Iris pigment epithelial cell (primary cell): ENCODE measurements around the gene PHC3.
A peak's percentile ranks its signal among the peaks of the same experiment; 100 is the strongest.
"Not testable (repeated sequence)": the region's sequence is repeated elsewhere in the genome, so short reads cannot be mapped to it uniquely, and the experiment has no call there.

ENCODE experiments used
- DNase-seq: peaks from one replicate; pipeline ENCODE4 v3.0.0-alpha.2; 2011; ENCODE audit warnings: low read depth

Gene PHC3

DNA sequence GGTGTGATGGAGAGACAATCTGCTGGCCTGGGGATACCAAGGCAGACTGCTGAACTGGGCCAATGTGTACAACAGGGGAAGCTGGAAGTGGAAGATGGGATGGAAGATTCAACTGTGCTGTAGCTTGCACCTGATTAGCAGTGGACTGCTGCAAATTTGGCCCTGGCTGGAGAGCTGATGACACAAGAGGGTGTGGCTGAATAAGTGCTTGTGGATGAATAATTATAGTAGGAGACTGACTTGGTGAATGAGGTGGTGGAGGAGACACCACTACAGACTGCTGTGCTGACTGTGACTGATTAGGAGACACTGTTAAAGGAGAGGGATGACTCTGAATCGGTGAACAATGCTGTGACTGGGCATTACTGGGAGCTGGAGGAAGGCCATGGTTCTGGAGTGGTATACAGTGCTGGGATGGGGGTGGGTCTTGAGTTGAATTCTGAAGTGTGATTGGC is 52.5 kb downstream of the PHC3 start:
- DNase-seq: peak; percentile 14

DNA sequence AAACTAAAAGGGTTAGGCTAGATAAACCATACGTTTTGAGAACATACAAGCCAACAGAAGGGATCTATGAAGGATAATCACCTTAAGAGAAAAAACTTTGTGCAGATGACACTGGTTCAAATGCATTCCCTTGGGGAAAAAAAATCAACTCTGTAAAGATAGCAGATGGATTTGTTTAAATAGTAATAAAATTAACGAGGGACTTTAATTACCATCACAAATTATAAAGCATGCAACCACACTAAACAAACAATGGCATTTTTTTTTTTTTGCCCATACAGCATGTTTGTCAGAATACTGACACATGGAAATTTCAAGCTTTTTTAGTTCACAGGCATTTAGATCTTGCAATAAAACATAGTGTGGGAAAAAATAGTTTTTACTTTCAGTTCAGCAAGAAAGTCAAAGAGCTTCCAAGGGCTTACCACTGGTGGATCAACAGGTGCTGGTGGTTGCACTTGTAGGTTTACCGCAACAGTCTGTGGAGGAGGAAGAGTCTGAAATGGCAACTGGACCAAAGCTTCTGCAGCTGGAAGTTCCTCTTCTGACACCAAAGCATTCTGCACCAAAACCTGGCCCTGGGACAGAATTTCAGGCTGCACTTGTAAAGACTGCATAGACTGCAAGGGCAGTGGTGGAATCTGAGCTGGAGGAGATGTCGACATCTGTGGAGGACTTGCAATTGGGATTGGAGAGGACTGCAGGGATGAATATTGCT is 53.1 kb downstream of the PHC3 start:
- no peak for DNase-seq

DNA sequence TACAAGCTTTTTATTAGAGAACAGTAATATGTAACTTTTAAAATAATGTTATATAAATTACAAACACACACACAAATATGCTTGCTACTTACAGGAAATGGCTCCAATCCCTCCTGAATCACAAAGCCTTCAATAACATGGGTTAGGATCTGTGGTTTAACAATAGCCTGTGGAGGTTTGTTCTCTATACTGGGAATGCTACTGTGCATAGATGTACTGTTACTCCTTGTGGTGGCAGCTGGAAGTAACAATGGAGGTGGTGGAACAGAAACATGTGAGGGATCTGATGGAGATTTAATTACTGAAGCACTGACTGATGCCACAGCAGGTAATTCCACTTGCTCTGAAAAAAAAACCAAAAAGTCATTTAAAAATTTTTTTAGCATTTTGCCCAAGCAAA is 64.4 kb downstream of the PHC3 start:
- peak; percentile 20 for DNase-seq

DNA sequence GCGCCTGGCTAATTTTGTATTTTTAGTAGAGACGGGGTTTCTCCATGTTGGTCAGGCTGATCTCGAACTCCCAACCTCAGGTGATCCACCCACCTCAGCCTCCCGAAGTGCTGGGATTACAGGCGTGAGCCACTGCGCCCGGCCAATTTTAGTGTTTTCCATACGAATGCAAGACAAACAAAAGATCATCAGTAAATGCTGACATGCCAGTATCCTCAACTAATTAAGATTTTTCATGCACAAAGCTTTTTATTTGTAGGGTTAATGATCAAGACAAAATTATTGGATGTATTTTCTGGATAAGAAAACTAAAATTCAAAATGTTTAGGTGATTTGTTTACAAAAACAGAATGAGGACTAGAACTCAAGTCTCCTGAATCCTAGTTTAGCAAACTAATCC is 67.4 kb downstream of the PHC3 start:
- not testable (repeated sequence) for DNase-seq

DNA sequence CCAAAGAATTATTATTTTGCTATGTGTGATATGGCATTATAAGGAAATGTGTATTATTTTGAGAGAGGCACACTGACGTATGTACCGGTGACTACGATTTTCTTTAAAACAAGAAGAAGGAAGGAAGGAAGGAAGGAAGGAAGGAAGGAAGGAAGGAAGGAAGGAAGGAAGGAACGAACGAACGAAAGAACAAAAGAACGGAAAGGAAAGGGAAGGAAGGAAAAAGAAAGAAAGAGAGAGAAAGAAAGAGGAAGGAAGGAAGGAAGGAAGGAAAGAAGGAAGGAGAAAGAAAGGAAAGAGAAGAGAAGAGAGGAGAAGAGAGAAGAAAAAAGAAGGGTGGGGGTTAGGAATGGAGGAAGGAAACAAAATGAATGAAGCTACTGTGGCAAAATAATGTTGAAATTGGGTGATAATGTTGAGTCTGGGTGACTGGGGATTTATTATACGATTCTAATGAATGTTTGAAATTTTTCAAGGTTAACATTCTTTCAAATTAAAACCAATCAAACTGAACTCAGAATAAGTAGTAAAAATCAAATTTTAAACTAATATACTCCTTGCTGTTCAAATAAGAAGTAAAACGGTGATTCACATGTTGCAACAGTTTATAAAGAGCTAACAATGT is 70.3 kb downstream of the PHC3 start:
- DNase-seq: no peak

DNA sequence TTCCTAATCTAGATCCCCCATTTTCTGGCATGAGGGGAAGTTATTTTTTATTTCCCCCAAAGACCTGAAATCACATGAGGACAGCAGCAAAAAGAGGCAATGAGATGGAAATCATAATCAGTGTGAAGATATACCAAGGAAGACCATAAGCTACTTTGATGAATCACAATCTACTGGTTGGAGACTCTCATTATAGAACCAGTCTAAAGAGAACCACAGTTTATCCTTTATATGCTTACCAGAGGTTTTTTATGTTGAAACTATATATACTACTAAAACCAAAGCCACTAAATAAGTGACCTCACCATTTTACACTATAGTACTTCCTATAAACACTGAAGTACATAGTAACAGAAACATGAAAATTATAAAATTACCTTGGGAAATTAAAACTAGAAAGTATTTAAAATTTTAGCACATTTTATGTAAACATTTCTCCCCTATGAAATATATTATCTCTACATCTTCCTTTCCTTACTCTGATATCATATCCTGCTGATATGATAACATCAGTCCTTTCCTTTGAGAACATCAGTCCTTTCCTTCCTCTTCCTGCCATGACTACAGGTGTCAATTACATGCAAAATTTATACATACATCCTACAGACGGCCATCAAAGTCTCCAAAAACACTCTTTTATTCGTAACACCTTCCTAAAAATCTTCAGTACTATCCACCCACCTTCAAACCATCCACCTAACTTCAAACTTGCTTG is 71.8 kb downstream of the PHC3 start:
- no peak for DNase-seq

DNA sequence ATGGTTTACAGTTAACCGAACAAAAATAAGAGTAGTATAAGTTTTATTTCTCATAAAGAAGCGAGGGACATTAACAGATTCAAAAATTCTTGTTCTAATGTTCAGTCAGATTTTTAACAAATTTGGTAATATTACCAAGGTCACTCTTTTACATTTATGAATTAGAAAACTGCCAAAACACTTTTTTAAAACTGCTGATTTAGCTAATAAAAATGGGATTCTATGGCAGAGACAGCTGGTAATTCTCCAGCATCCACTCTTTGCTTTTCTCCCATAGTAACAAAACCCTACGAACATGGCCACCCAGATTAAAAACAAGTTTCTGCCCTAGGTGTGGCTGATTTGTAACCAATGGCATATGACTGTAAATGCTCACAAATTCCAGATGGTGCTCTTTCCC is 72.6 kb downstream of the PHC3 start:
- DNase-seq: no peak

DNA sequence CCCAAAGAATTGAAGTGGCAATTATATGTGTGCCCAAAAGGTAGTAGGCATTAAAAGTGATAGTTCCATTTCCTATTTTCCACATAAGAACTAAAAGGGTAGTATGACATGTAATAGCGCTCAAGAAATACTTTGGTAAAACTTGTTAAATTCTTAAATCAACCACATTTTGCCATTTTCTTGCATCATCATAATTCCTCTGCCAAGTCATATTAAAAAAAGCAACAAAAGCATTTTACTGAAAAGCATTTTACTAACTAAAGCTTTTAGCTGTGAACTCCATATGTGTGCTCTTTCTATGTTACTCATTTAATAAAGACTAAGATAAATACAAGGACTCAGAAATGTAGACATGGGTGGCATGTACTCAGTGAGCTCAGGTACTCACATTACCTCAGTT is 73.6 kb downstream of the PHC3 start:
- peak; percentile 40 for DNase-seq

DNA sequence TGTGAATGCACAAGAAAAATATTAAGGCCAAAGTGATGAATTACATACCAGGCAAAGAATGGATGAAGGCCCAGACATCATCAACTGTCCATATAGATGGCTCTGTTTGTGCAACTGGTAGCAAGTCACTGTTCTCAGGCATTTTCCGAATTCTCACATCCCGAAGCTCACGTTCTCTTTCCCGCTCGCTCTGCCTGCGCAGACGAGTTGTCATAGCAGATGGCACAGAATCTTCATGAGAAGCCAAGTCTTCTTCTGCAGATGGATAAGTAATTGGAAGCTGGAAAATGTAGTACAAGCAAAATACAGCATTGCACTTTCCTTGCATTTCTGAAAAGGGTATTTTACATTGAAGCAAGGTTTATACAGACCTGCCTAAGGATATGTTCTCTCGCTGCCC is 79.1 kb downstream of the PHC3 start:
- DNase-seq: no peak

DNA sequence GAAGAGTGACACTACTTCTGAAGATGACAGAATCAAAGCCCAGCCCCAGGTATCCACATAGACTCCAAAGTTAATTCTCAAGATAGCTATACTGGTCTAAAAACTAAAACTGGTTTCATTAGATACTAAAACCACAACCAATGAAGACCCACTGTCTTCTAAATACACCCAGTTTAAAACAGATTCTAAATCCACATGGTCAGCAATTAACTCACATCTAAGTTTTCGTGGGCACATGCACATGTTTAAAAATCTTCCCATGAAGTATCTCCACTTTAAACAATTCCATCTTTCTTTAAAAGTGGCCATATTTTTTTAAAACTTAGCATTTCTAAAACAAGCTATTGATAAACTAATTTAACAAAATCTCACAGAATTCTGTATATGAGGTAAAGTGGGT is 80.6 kb downstream of the PHC3 start:
- no peak for DNase-seq

DNA sequence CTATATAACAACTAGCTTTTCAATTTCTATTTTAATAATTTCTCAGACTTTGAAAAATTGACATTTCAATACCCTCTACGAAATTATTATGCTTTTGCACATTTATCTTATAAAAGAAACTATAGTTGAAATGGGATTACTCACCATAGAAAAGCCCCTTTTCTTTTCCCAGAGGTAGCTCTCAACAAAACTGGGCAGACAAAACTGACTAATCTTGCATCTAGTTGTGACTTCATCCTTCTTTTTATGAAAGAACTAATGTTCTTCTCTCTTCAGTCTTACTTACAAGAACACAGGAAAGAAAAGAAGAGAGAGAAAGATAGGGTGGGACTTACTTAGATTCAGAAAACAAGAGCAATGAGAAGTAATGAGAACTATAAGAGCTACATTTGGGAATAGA is 82.8 kb downstream of the PHC3 start:
- peak; percentile 5 for DNase-seq

DNA sequence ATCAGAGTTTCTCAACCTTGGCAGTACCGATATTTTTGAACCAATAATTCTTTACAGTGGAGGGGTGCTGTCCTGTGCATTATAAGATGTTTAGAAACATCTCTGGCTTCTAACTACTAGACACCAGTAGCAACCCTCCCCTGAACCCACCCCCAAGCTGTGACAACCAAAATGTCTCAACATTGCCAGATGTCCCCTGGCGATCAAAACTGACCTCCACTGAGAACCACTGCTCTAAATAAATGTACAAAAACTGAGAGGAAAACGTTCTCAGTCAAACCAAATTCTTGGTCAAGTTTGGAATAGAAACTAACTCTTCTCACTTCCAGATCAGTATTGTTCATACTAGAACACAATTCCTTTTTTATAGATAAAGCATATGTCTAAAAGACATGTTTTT is 85.2 kb downstream of the PHC3 start:
- DNase-seq: no peak

DNA sequence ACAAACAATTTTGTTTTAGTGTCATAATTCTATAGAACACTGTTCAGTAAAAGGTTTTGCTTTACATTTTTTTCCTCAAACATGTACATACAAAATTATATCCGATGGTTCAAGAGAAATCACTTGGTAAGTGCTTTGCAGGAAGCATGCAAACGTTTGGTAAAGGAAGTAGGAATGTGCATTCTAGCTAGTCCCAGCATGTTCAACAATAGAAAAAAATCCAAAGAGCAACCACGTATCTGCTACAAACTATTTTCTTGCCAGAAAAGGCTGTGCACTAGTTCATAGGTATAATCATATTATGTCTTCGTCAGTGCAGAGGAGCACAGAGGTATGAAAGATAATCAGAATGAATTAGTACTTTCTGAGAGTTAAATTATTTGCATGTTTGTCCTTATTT is 85.8 kb downstream of the PHC3 start:
- DNase-seq: no peak

DNA sequence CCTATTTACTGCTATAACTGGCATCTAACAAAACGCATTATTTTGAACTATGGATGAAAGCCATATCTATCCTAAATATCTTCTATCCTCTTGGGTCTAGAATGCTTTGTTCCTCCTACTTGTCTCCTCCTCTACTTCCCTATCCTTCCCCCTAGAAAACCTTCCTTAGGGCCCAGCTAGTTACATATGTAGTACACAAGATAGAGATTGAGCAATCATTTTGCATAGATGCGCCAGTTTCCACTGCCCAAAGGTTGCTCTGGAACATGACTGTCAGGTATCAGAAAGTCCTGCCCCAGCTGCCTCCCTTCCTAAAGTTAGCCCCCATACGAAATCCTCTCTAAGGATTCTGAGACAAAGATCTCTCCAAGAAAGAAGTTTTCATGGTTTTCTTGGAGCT is 88.6 kb downstream of the PHC3 start:
- DNase-seq: no peak

DNA sequence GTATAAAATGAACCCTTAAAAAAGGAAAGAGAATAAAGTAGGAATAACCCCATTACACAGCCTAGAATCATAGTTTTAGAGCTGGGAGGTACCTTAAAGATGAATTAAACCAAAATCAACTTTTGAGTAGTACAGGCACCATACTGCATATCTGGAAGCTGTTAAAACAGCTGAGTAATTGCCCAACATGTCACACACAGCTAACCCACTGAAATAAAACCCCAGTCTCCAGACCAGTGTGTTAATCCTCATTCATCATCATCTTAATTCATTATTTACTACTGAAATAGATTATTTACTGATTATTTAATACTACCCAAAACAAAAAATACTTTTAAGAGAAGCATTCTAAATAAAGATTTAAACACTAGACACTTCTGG is 90.9 kb downstream of the PHC3 start:
- peak; percentile 7 for DNase-seq

DNA sequence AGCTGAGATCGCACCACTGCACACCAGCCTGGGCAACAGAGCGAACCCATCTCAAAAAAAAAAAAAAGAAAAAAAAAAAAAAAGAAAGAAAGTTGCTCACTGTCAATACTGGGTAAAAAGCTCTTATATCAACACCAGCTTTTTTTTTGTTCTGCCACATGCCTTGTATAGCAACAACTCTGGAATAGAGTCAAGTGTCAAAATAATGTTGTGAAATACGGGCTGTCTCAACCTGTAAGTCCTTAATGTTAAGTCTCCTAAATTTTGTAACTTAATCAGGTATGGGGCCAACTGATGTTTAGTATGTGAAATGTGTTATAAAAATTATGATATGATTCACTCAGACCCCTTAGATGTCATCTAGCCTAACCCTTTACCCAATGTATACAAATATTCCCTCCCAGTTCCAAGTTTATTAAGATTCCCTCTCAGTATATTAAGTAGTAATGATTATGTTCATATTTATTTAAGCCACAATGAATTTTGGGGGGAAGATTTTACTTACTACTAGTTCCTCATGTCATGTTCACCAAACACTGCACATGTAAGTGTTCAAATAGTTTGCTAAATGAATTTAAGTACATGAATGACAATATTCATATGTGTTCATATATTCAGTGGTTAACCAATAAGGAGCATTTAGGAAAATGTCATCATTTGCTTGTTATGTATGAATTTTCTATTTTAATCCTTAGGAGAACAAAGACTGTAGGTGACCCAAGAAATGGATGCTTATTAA is 91.5 kb downstream of the PHC3 start:
- DNase-seq: peak; percentile 32

DNA sequence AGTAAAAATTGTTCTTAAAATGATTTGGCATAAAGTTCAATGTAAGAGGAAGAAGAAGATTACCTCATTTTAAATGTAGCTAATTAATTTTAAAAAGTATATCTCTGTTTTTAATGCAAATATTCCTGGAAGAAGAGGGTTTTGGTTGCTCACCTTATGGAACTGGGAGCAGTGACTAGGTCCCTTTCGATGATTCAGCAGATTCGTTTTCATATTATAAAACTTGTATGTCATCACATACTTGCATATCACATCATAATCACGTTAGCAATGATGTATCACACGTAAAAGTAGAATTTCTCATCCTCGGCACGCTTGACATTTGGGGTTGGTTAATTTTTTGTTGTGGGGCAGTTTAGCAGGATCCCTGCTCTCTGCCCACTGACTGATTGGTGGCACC is 96.1 kb downstream of the PHC3 start:
- no peak for DNase-seq

DNA sequence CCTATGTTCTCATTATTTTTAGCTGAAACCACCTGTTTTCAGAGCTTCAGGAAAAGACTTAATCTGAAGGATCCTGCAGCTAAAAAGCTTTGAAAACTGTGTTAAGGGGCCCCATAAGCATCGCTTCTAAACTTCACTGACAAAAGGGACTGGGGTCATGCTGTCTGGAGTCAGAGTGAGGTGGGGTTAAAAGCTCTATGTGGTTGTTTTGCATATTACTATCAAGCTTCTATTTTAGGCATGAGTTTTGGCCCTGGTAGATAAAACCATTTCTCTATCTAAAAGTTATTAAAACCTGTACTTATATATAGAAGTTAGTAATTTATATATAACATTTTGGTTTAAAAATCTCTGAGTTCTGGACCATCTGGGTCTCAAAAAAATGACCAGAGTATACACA is 98.2 kb downstream of the PHC3 start:
- no peak for DNase-seq

DNA sequence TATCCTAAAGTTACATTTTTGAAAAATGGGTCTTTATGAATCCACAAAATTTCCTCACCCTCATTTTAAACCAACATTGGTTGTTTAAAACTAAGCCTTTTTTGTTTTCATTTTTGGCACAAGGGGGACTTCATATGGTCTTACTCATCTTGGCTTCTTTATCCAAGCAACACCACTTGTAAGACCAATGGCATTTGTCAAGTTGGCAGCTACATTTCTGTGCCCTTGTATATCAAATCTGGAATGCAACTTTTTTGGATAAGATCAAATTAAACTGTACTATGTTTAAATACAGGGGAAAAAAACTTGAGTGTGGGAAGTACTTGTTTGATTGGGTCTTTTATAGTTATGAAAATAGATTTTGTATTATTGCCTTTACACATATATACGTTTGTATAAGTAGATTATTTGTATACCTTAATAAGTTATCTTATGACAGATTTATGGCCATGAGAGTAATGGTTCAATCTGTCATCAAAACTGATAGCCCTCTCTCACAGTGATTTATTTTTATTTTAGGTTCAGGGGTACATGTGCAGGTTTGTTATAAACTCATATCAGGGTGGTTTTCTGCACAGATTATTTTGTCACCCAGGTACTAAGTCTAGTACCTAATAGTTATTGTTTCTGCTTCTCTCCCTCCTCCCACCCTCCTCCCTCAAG is 100.3 kb downstream of the PHC3 start:
- DNase-seq: no peak

DNA sequence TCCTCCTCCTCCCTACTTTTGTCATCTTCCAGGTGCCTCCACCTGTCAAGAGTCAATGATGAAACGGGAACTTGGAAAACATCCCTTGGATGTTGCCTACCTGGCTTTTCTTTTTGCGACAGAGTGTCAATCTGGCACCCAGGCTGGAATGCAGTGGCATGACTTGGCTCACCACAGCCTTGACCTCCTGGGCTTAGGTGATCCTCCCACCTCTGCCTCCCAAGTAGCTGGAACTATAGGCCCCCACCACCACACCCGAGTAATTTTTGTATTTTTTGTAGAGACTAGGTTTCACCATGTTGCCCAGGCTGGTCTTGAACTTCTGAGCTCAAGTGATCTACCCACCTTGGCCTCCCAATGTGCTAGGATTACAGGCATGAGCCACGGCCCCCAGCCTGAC is 100.9 kb downstream of the PHC3 start:
- no peak for DNase-seq

DNA sequence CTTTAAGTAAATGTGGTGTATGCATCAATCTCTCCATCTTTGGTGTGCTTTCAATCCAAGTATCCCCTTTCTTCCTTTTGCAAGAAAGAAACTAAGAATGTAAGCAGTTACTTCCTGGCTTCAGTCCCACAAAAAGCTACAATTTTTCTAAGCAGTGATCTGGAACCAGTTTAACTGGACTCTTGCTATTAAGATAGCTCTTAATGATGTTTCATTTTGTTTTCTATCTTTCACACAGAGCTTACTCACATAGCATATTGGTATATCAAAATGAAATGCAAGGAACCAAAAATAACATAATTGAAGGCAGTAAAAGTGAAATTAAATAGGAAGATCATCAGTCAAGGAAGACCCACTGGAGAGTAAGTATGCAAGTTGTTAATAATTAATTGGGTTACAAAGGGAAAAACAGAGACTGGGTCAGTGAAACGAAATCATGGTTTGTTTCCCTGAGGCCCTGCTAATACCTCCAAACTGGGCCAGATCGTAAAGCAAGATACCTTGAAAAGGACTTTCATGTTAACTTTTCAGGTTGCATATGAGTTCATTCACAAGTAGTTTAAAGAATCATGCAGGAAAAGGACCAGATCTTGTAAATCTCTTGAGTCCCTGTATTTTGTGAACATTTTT is 101.9 kb downstream of the PHC3 start:
- peak; percentile 4 for DNase-seq
